ENCODE measurements around the gene KIF2A. TPM values are rescaled to one million over a fixed set of nuclear protein-coding genes. Genes with fewer than 3 reads are reported as not detected.

Gene KIF2A
- total RNA-seq, 1 donor from 2014 or later, result 53.4 TPM

DNA sequence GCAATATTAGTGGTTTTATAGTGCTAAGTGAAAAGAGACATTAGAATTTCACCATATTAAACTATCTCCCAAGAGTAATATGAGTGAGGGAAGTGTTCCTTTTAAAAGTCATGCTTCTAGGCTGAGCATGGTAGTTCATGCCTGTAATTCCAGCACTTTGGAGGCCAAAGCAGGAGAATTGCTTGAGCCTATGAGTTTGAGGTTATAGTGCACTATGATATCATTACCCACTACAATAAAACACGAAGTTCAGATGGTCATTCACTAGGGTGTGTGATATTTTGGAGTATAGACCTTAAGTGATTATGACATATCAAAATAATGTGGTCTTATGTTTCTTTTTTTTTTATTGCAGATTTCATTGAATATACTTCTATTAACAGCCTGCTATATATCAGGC is 6.7 kb downstream of the KIF2A start:
- no peaks in the 10 kb centered on the region for H3K27me3 ChIP-seq (ENCODE audit: control insufficient read depth, insufficient read depth, low read length)
- TF ChIP-seq CTCF (IDR thresholded peaks at IDR 0.05; ENCODE audit: insufficient read depth, low read length, poor library complexity, severe bottlenecking), result no peak
- H3K36me3 ChIP-seq (ENCODE audit: control insufficient read depth, insufficient read depth, low read length), result no peaks in the 10 kb centered on the region
- no peak overlapping the region for H3K4me3 ChIP-seq (ENCODE audit: low read depth, low read length)
- DNase-seq (ENCODE audit: low read depth), result no peak

DNA sequence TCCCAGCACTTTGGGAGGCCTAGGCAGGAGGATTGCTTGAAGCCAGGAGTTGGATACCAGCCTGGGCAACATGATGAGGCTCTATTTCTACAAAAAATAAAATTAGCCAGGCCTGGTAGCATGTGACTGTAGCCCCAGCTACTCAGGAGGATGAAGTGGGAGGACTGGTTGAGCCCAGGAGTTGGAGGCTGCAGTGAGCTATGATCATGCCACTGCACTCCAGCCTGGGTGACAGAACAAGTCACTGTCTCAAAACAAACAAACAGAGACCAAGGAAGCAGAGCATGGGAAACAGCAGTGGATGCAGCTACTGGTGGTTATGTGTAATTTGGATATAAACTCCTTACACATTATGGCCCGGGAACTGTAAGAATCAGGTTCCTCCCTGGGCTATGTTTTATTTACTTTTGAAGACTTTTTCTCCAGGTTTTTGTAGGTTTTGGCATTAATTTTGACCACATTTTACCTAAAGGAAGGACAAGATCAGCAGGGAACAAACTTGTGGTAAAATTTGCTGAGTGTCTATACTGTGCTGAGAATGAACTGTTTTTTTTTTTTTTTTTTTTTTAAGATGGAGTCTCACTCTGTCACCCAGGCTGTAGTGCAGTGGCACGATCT is 8.3 kb downstream of the KIF2A start:
- Histone ChIP-seq H3K4me3 (ENCODE audit: low read depth, low read length) (no peak overlapping the region), H3K36me3 (ENCODE audit: control insufficient read depth, insufficient read depth, low read length) (no peaks in the 10 kb centered on the region), H3K27me3 (ENCODE audit: control insufficient read depth, insufficient read depth, low read length) (no peaks in the 10 kb centered on the region)
- TF ChIP-seq CTCF (IDR thresholded peaks at IDR 0.05; ENCODE audit: insufficient read depth, low read length, poor library complexity, severe bottlenecking), result no peak
- DNase-seq (ENCODE audit: low read depth), result no peak

DNA sequence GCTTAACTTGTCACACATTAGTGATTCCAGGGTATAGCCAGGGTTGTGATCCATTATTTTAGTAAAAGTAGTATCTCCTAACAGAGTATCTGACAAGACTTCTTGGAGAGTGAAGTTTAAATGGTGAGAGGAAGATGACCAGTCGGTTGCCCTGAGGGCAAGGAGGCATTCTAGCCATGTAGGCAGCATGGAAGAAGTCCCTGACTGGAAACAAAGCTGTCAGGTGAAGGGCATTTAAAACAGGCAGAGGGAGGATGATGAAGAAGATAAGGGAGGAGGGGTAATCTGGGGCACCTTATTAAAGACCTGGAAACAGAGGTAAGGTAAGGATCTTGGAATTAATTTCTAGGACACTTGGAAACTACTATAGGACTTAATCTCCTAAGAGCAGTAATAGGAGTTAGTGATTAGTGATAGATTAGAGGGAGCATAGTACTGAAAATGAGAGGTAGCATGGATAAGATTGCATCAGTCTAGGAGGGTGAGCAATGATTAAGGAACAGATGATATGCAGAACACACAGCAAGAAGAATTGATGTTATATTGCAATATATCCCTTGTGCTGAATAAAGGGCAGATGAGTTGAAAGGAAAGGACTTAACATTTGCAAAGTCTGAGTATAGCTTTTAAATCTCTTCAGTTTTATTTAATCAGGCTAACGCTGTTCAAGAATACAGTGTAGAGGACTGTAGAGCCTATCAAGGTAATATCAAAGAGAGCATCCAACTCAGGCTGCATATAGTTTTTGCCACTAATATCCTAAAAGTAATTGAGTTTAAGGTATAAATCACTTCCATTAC is 9.6 kb downstream of the KIF2A start:
- no peaks in the 10 kb centered on the region for H3K36me3 ChIP-seq (ENCODE audit: control insufficient read depth, insufficient read depth, low read length)
- TF ChIP-seq CTCF (IDR thresholded peaks at IDR 0.05; ENCODE audit: insufficient read depth, low read length, poor library complexity, severe bottlenecking), result no peak
- no peaks in the 10 kb centered on the region for H3K27me3 ChIP-seq (ENCODE audit: control insufficient read depth, insufficient read depth, low read length)
- no peak for DNase-seq (ENCODE audit: low read depth)
- no peak overlapping the region for H3K4me3 ChIP-seq (ENCODE audit: low read depth, low read length)

DNA sequence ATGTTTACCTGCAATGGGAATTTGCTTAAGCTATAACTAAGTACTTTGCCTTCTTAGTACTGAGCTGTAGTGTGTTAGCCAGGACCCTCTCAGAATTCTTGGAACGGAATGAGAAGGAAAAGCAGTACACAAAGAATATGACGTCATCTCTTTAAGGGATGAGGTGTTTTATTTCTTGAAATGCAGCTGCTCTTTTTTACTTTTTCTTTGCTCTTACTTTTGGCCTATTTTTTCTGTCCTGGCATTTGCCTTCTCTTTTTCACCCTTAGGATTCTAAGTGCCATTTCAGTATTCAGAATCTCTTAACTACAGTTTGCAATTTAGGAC is 10.1 kb downstream of the KIF2A start:
- no peak overlapping the region for H3K4me3 ChIP-seq (ENCODE audit: low read depth, low read length)
- no peak for TF ChIP-seq CTCF (IDR thresholded peaks at IDR 0.05; ENCODE audit: insufficient read depth, low read length, poor library complexity, severe bottlenecking)
- no peaks in the 10 kb centered on the region for H3K27me3 ChIP-seq (ENCODE audit: control insufficient read depth, insufficient read depth, low read length)
- no peak for DNase-seq (ENCODE audit: low read depth)
- H3K36me3 ChIP-seq (ENCODE audit: control insufficient read depth, insufficient read depth, low read length), result no peaks in the 10 kb centered on the region

DNA sequence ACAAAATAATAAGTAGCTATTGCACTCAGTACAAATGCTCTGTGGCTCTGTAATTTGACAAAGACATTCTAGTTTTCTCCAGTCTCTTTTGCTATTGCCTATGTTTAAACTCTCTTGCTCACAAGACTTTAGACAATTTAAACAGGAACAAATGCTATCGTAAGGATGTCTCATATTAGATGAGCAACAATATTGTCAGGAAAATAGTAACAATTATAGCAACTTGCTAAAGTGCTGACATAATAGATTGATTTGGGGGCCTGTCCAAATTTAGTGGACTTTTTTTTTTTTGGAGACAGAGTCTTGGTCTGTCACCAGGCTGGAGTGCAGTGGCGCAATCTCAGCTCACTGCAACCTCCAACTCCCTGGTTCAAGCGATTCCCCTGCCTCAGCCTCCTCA is 11.8 kb downstream of the KIF2A start:
- no peak overlapping the region for H3K4me3 ChIP-seq (ENCODE audit: low read depth, low read length)
- no peak for DNase-seq (ENCODE audit: low read depth)
- no peaks in the 10 kb centered on the region for H3K27me3 ChIP-seq (ENCODE audit: control insufficient read depth, insufficient read depth, low read length)
- no peaks in the 10 kb centered on the region for H3K36me3 ChIP-seq (ENCODE audit: control insufficient read depth, insufficient read depth, low read length)
- no peak for TF ChIP-seq CTCF (IDR thresholded peaks at IDR 0.05; ENCODE audit: insufficient read depth, low read length, poor library complexity, severe bottlenecking)

GRCh38 chr5:62322484-62322883 is 16.5 kb downstream of the KIF2A start:
- no peaks in the 10 kb centered on the region for H3K36me3 ChIP-seq (ENCODE audit: control insufficient read depth, insufficient read depth, low read length)
- TF ChIP-seq CTCF (IDR thresholded peaks at IDR 0.05; ENCODE audit: insufficient read depth, low read length, poor library complexity, severe bottlenecking), result no peak
- no peaks in the 10 kb centered on the region for H3K27me3 ChIP-seq (ENCODE audit: control insufficient read depth, insufficient read depth, low read length)
- no peak for DNase-seq (ENCODE audit: low read depth)
- H3K4me3 ChIP-seq (ENCODE audit: low read depth, low read length), result no peak overlapping the region

All from kidney epithelial cell (primary cell).